H9 (cell line): ENCODE measurements around the gene PKMYT1. TPM values are rescaled to one million over a fixed set of nuclear protein-coding genes. Genes with fewer than 3 reads are reported as not detected.

Experiments
- DNase-seq: peaks from one replicate; pipeline ENCODE4 v3.0.0-alpha.2; 2017
- H2AFZ ChIP-seq: one replicate; pipeline ENCODE4 v1.6.1; 2013; ENCODE audit warnings: mild to moderate bottlenecking, low read length, control low read depth, moderate library complexity
- H2AK5ac ChIP-seq: 2 replicates; pipeline ENCODE4 v1.6.1; 2013; ENCODE audit warnings: low read length, control low read depth, mixed read lengths; ENCODE audit not compliant: insufficient read length
- H2BK120ac ChIP-seq: one replicate; pipeline ENCODE4 v1.6.1; 2013; ENCODE audit warnings: low read depth, mild to moderate bottlenecking, low read length, control low read depth, inconsistent platforms; ENCODE audit not compliant: poor library complexity, severe bottlenecking
- H2BK12ac ChIP-seq: 2 replicates; pipeline ENCODE4 v1.6.1; 2013; ENCODE audit warnings: low read length, control low read depth, mixed read lengths, low read depth; ENCODE audit not compliant: insufficient read length
- H2BK15ac ChIP-seq: 2 replicates; pipeline ENCODE4 v1.6.1; 2013; ENCODE audit warnings: low read depth, low read length, control low read depth
- H2BK20ac ChIP-seq: one replicate; pipeline ENCODE4 v1.6.1; 2013; ENCODE audit warnings: low read depth, mild to moderate bottlenecking, low read length, control low read depth, inconsistent platforms; ENCODE audit not compliant: poor library complexity, severe bottlenecking
- H2BK5ac ChIP-seq: 2 replicates; pipeline ENCODE4 v1.6.1; 2013; ENCODE audit warnings: low read length, control low read depth, mixed read lengths; ENCODE audit not compliant: insufficient read length
- H3K14ac ChIP-seq: 2 replicates; pipeline ENCODE4 v1.6.1; 2013; ENCODE audit warnings: low read length, control low read depth; ENCODE audit not compliant: insufficient read depth
- H3K18ac ChIP-seq: 2 replicates; pipeline ENCODE4 v1.6.1; 2013; ENCODE audit warnings: low read depth, mild to moderate bottlenecking, mixed read lengths, low read length, control low read depth; ENCODE audit not compliant: insufficient read length
- H3K23ac ChIP-seq: 2 replicates; pipeline ENCODE4 v1.6.1; 2013; ENCODE audit warnings: low read length, control low read depth, mixed read lengths, low read depth; ENCODE audit not compliant: insufficient read length
- H3K23me2 ChIP-seq: 2 replicates; pipeline ENCODE4 v1.6.1; 2013; ENCODE audit warnings: low read depth, mild to moderate bottlenecking, mixed read lengths, low read length, control low read depth; ENCODE audit not compliant: insufficient read length, poor library complexity, severe bottlenecking
- H3K27ac ChIP-seq: 2 replicates; pipeline ENCODE4 v1.5.1; 2013; ENCODE audit warnings: low read length, control low read depth, mixed read lengths, low read depth; ENCODE audit not compliant: insufficient read length
- H3K27me3 ChIP-seq: 2 replicates; pipeline ENCODE4 v1.6.1; 2013; ENCODE audit warnings: low read length, control low read depth, inconsistent platforms; ENCODE audit not compliant: insufficient read depth
- H3K4ac ChIP-seq: 2 replicates; pipeline ENCODE4 v1.6.1; 2013; ENCODE audit warnings: low read depth, mild to moderate bottlenecking, control low read depth, inconsistent platforms, low read length, moderate library complexity
- H3K4me1 ChIP-seq: 2 replicates; pipeline ENCODE4 v1.6.1; 2013; ENCODE audit warnings: low read length, control low read depth, inconsistent platforms; ENCODE audit not compliant: insufficient read depth
- H3K4me2 ChIP-seq: 2 replicates; pipeline ENCODE4 v1.6.1; 2013; ENCODE audit warnings: low read length, control low read depth, mixed read lengths; ENCODE audit not compliant: insufficient read length, insufficient read depth
- H3K56ac ChIP-seq: 2 replicates; pipeline ENCODE4 v1.6.1; 2013; ENCODE audit warnings: low read depth, mild to moderate bottlenecking, mixed read lengths, low read length, control low read depth; ENCODE audit not compliant: insufficient read length
- H3K79me1 ChIP-seq: 2 replicates; pipeline ENCODE4 v1.6.1; 2013; ENCODE audit warnings: low read depth, mild to moderate bottlenecking, moderate library complexity, low read length, control low read depth, inconsistent platforms; ENCODE audit not compliant: insufficient read depth, poor library complexity, severe bottlenecking
- H3K79me2 ChIP-seq: 2 replicates; pipeline ENCODE4 v1.6.1; 2013; ENCODE audit warnings: low read length, control low read depth, inconsistent platforms; ENCODE audit not compliant: insufficient read depth
- H3K9ac ChIP-seq: 2 replicates; pipeline ENCODE4 v1.6.1; 2013; ENCODE audit warnings: low read length, control low read depth, mixed read lengths; ENCODE audit not compliant: insufficient read length; ENCODE audit errors: extremely low read depth
- H3K9me3 ChIP-seq: one replicate; pipeline ENCODE4 v1.6.1; 2013; ENCODE audit warnings: low read depth, low read length, inconsistent platforms; ENCODE audit not compliant: control insufficient read depth
- H3T11ph ChIP-seq: one replicate; pipeline ENCODE4 v1.6.1; 2013; ENCODE audit warnings: mild to moderate bottlenecking, low read length, control low read depth, inconsistent platforms
- H4K20me1 ChIP-seq: one replicate; pipeline ENCODE4 v1.6.1; 2013; ENCODE audit not compliant: control insufficient read depth, insufficient read length, insufficient read depth
- H4K5ac ChIP-seq: 2 replicates; pipeline ENCODE4 v1.6.1; 2013; ENCODE audit warnings: low read depth, mild to moderate bottlenecking, mixed read lengths, low read length, control low read depth; ENCODE audit not compliant: insufficient read length
- H4K8ac ChIP-seq: replicated peaks from 2 replicates; pipeline ENCODE4 v1.6.1; 2013; ENCODE audit warnings: low read length, control low read depth, mixed read lengths, low read depth; ENCODE audit not compliant: insufficient read length
- H4K91ac ChIP-seq: 2 replicates; pipeline ENCODE4 v1.6.1; 2013; ENCODE audit warnings: low read depth, mild to moderate bottlenecking, moderate library complexity, mixed read lengths, low read length, control low read depth; ENCODE audit not compliant: insufficient read length
- H3K27ac Mint-ChIP-seq, 3 experiments: 2 replicates in 2 of 3; 3 replicates in 1 of 3; pipeline ENCODE4 v1.8.0; 2020 to 2021; ENCODE audit warnings: mixed read lengths in 3 of 3, mild to moderate bottlenecking in 1 of 3, moderate library complexity in 1 of 3
- H3K27me3 Mint-ChIP-seq: 2 replicates; pipeline ENCODE4 v1.8.0; 2021; ENCODE audit warnings: low read depth, mild to moderate bottlenecking, moderate library complexity, mixed read lengths
- H3K36me3 Mint-ChIP-seq, 3 experiments: 2 replicates in 2 of 3; 3 replicates in 1 of 3; pipeline ENCODE4 v1.8.0; 2020 to 2021; ENCODE audit warnings: low read depth in 3 of 3, mixed read lengths in 3 of 3; ENCODE audit not compliant: insufficient read depth in 1 of 3
- H3K4me1 Mint-ChIP-seq, 2 experiments: 2 replicates each; pipeline ENCODE4 v1.8.0; 2020; ENCODE audit warnings: mixed read lengths in 2 of 2
- H3K4me3 Mint-ChIP-seq, 2 experiments: 2 replicates in 1 of 2; 3 replicates in 1 of 2; pipeline ENCODE4 v1.8.0; 2020 to 2021; ENCODE audit warnings: mild to moderate bottlenecking in 2 of 2, mixed read lengths in 2 of 2, moderate library complexity in 1 of 2
- H3K9me3 Mint-ChIP-seq, 2 experiments: 2 replicates in 1 of 2; 3 replicates in 1 of 2; pipeline ENCODE4 v1.8.0; 2020; ENCODE audit warnings: mild to moderate bottlenecking in 2 of 2, mixed read lengths in 2 of 2, moderate library complexity in 1 of 2
- WGBS: extraction: QIAGEN DNeasy Blood & Tissue Kit; methylation state at CpG from one replicate; pipeline ENCODE4 v1.1.7; 2013; ENCODE audit warnings: missing lambda C conversion rate, low lambda C conversion rate, mixed read lengths; ENCODE audit not compliant: insufficient read length; ENCODE audit errors: extremely low coverage; 5-methylcytosine and 5-hydroxymethylcytosine counted together
- total RNA-seq: library from RNA; stranded (reverse); gene quantifications from 2 replicates; pipeline ENCODE4 v1.2.1, GENCODE V29; 2021
- TF ChIP-seq, protein P1 (sequence below): fragments of 200-600 bp; sonication (generic); conservative IDR thresholded peaks from 3 replicates; pipeline ENCODE4 v1.8.0; 2021; ENCODE audit warnings: antibody characterized with exemption, mild to moderate bottlenecking

The PKMYT1 gene
- total RNA-seq, 1 experiment from 2014 or later: 114 TPM

DNA sequence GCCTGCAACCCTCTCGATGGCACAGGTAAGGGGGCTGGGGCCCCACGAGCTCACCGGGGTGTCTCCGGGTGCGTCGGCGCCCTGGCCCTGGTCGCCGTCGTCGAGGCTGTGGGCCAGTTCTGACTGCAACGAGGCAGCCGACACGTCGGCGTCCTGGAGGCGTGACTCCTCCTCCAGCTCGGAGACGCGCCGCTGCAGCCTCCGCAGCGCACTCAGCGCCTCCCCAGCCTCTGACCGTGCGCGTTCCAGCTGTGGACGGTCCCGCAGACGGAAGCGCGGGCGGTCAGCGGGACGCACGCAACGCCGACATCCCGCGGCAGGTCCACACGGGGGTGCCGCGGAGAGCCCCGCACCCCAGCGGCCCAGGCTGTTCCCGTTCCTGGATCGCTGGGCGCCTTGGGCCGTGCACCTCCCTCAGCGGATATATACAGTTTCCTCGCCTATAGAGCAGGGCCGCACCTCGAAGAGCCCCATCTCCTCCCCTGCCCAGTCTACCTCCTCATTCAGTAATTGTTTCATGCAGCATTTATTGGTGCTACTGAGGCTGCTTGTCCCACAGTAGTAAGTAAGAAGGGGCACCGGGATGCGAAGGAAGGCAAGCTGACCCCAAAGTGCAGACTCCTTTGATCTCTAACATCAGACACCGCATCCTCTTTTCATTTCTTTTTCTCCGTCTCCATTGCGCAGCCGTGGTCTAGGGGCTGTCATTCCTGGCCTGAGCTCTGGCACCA is 49.4 kb upstream of the PKMYT1 start:
- Histone ChIP-seq H2BK5ac (no peak overlapping the region), H3K14ac (no peak overlapping the region), H2AFZ (no peak overlapping the region), H3K9me3 (no peaks in the 10 kb centered on the region), H2BK12ac (no peak overlapping the region), H3K23ac (no peak overlapping the region), H3K9ac (no peak overlapping the region), H3K4me1 (no peaks in the 10 kb centered on the region), H2BK15ac (no peak overlapping the region), H3K27me3 (no peaks in the 10 kb centered on the region), H3K27ac (no peak overlapping the region), H2AK5ac (no peak overlapping the region), H3K4me2 (no peak overlapping the region), H3K56ac (no peak overlapping the region), H3T11ph (no peak overlapping the region), H4K8ac (no peak overlapping the region), H3K4ac (no peak overlapping the region), H4K91ac (no peak overlapping the region), H2BK120ac (no peak overlapping the region), H3K79me2 (no peaks in the 10 kb centered on the region), H4K5ac (no peak overlapping the region), H2BK20ac (no peak overlapping the region), H4K20me1 (peaks cover 3% of the 10 kb centered on the region), H3K79me1 (no peaks in the 10 kb centered on the region), H3K18ac (no peak overlapping the region), H3K23me2 (no peaks in the 10 kb centered on the region)
- DNase-seq: peak; percentile 42
- WGBS: no CpG with 5 or more reads among the region's 59 CpGs
- Mint-ChIP-seq H3K27me3 (peaks cover 17% of the 10 kb centered on the region), H3K9me3 (no peaks in the 10 kb centered on the region), H3K4me1 (peaks cover 12 to 36% of the 10 kb centered on the region in 2 experiments), H3K27ac (0 out of 7 replicates have a peak overlapping the region, but pooled peaks of 1 of the 3 experiments have one; percentile 73), H3K36me3 (peaks cover 11 to 38% (median 34%) of the 10 kb centered on the region in 3 experiments; a peak in 6 of 7 replicates), H3K4me3 (peak overlapping the region in 1 of 2 experiments; percentile 2; a peak in 1 of 5 replicates)
- TF ChIP-seq, protein P1, sequence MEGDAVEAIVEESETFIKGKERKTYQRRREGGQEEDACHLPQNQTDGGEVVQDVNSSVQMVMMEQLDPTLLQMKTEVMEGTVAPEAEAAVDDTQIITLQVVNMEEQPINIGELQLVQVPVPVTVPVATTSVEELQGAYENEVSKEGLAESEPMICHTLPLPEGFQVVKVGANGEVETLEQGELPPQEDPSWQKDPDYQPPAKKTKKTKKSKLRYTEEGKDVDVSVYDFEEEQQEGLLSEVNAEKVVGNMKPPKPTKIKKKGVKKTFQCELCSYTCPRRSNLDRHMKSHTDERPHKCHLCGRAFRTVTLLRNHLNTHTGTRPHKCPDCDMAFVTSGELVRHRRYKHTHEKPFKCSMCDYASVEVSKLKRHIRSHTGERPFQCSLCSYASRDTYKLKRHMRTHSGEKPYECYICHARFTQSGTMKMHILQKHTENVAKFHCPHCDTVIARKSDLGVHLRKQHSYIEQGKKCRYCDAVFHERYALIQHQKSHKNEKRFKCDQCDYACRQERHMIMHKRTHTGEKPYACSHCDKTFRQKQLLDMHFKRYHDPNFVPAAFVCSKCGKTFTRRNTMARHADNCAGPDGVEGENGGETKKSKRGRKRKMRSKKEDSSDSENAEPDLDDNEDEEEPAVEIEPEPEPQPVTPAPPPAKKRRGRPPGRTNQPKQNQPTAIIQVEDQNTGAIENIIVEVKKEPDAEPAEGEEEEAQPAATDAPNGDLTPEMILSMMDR: no peak
